PFSK-1 (cell line): ENCODE results near the gene SF1.

Experiments
- FOXP2 ChIP-seq: optimal IDR thresholded peaks from 2 replicates; pipeline ENCODE3; 2011; ENCODE audit warnings: borderline replicate concordance, control low read depth, inconsistent platforms; ENCODE audit not compliant: insufficient read depth; ENCODE audit errors: extremely low read length, extremely low read depth
- POLR2AphosphoS5 ChIP-seq: IDR thresholded peaks from 2 replicates; pipeline ENCODE4 v1.6.1; 2012; ENCODE audit warnings: low read depth, mild to moderate bottlenecking, control low read depth, low read length, moderate library complexity
- REST ChIP-seq, 2 experiments: IDR thresholded peaks; 2 replicates each; pipeline versions ENCODE4 v1.6.1 to v1.8.0; 2011 to 2012; ENCODE audit warnings: low read depth in 2 of 2, low read length in 2 of 2, control low read depth in 1 of 2, inconsistent platforms in 1 of 2, mild to moderate bottlenecking in 1 of 2, moderate library complexity in 1 of 2; ENCODE audit not compliant: insufficient read depth in 1 of 2

DNA sequence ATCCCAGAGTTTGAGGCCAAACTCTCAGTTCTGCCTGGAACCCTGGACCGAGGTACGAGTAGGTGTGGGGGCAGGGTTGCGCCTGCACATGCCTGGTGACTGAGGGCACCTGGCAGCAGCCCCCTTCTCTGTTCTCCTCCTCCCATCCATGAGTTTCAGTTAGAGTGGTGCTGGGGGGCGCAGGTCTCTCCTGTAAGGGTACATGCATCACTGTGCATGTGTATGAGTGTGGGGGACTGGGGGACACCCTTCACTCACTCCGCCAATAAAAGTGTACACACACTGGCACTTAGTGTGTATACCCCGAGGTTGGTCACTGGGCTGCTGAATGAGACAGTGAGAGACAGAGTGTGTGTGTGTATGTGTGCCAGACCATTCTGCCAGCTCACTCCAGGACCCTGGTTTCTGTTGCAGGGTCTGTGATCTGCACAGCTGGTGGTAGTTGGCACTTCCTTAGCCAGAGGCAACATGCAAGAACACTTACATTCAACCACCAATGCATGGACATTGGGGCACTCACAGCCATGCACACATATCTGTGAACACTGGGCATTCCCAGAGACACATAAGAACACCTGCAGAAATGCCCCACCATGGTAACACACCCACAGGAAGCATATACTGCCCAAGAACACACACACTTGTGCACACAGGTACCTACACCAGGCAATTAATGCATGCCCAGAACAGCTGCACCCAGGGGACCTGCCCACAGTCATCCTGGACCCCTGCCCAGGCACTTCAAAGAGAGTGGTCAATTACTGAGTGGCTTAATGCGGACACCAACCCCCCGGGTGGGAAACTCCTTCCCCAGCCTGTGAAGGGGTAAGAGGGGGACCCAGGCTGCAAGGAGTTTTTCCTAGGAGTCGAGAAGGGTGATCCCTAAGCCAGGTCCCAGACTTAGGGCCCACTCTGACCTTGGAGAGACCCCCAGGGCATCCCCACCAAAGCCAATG is 54.2 kb downstream of the SF1 start:
- TF ChIP-seq POLR2AphosphoS5 (no peak), FOXP2 (no peak), REST (IDR thresholded peaks at IDR 0.05; ENCODE audit: insufficient read depth in 1 of 2, low read depth in 2 of 2, low read length in 2 of 2) (no peak)
